GM21825 (cell line): ENCODE measurements around the gene CAMTA1.

Experiments used
- ATAC-seq: cut with Tn5 transposase; IDR thresholded peaks from one replicate; pipeline ENCODE4 v1.9.1; 2021; ENCODE audit warnings: mild to moderate bottlenecking, moderate library complexity; ENCODE audit not compliant: unreplicated experiment

CAMTA1 gene

DNA sequence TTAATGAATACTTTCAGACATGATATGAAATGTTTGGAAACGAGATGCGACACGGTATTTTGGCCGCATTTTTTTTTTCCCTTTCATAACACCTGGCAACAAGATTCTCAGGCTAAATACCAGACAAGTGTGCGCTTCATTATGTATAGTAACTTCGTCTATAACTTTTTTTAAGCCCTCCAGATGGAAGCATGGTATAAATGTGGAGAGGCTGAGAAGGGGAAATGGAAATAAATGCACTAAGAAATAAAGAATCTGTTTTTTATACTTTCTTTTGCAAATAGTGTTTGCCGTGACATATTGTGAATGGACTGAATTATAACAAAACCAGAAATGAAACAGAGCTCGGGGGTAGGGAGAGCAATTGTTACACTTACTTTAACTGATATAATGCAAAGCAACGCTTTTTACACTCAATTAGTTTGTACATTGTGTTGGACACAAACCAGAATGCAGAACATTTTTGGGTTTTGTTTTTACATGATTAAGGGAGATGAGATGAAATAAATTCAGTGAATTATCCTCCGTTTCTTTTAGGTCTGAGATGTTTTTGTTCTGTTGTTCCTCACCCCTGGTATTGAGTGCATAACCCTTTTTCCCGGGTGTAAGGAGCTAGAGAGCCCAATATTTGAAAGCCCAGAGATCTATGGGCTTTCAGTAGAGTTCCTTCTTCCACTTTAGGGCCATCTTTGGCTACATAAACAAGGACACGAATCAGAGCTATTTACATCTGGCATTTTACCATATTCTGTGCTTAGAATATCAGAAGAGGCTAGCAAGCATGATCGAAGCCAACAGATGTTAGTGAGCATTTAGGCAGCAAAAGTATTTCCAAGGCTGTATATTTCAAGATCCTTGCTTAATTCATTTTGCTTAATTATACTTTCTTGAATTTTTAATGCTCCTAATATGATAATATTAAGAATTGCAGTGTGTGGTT, 478.0 kb downstream of the CAMTA1 start:
- ATAC-seq, result no peak

DNA sequence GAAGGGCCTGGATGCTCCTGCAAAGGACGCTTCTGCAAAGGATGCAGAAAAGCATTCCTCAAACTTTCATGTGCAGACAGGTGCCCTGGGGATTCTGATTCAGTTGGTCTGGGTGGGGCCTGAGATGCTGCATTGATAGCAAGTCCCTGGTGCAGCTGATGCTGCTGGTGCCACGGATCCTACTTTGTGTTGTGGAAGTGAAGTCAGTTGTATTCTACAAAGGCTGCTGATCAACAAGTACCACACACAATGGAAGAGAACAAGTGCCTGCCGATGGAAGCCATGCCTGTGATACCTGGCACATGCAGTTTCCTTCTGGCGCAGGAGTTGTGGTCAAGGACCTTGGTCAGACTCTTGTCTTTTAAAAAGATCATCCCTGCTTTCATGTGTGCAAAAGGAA, 478.8 kb downstream of the CAMTA1 start:
- ATAC-seq, result no peak

DNA sequence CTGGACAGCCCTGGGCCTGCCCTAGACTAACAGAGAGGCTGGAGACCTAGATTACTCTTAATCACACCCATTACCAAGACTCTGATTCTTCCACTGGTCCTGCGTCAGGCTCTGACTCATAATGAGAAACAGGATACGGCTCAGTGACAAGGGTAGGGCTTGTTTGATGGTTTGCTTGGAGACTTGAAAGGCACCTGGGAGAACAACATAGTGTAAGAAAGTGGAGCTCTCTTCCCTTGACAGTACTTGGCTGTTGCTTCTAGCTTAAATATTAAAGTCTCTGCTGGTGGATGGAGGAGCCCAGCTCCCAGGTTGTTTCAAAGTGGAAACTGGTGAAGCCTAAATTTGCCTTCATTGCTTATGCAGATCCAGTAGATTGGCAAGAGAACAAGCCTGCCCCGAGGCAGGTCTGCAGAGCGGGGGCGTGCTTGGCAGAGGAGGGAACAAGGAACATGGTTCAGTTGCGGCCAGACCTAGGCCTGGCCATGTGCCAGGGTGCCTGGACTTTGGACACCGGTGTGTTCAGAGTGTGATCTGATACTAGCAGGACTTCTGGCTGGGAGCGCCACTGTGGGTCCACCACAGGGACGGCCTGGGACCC, 480.6 kb downstream of the CAMTA1 start:
- ATAC-seq, result no peak

DNA sequence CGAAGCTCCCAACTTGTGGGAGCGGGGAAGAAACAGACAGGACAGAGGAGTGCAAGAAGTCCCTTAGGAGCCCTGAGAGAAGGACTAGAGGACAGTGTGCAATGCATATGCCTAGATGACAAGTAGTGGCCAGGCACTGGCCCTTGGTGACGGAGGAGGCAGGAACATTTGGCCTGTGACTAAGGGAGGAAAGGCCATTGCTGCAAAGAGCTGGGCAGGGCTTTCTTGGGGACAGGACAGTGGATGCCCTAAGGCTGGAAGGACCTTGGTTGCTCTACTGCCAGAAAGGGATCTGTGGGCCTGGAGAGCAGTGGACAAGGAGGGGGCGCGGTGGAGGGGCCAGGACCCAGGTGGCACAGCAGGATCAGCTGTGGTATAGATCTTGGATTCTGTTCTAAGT, 481.3 kb downstream of the CAMTA1 start:
- ATAC-seq, result no peak

DNA sequence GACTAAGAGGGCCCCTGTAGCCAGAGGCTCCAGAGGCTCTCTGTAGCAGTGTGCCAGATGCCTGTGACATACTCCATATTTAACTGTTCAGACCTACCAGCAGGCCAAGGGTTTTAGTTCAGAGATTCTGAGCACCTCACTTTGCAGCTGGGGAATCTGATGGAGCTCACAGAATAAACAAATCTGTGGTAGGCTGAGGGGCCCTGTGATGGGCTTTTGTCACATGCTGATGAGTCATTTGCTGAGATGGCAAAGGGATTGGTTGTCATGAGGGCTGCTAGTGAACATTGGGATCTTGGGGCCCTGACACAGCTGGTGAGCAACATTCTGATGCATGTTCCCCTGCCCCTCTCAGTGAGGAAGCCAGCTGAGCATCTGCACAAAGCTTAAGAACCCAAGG, 482.2 kb downstream of the CAMTA1 start:
- no peak for ATAC-seq

DNA sequence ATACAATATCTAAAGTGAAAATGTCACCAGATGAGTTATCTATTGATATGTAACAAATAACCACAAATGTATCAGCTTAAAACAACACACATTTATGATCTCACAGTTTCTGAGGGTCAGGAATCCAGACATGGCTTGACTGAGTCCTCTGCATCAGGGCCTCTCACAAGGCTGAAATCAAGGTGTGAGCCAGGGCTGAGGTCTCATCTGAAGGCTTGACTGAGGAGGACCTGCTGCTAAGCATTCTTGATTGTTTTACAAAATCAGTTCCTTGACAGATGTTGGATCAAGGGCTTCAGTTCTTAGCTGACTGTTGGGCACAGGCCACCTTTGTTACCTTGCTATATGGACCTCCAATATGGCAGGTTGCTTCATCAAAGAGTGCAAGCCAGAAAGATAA, 483.7 kb downstream of the CAMTA1 start:
- ATAC-seq, result no peak

DNA sequence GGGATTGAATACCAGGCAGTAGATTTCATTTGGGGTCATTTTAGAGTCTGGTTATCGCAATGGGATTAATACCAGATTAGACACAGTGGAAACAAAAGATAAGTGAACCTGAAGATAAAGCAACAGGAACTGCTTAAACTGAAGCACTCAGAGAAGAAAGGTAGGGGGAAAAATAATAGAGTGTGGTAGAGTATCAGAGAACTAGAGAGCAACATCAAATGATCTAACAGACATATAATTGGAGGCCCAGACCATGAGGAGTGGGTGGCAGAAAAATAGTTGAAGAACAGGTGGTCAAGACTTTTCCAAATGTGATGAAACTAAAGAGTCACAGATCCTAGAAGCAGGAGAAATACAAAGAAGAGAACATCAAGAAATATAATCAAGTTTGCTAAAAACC, 484.3 kb downstream of the CAMTA1 start:
- no peak for ATAC-seq

DNA sequence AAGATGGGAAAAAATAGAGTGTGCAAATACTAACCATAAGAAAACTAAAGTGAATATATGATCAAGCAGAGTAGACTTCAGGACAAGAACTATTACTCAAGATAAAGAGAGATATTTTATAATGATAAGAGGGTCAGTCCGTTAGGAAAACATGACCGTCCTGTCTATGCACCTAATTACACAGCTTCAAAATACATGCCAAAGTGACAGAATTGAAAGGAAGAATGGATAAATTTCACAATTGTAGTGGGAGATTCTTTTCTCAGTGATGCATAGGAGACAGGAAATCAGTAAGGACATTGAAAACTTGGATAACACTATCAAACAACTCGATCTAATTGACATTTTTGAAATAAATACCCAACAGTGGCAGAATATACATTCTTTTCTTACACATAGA, 489.0 kb downstream of the CAMTA1 start:
- no peak for ATAC-seq

DNA sequence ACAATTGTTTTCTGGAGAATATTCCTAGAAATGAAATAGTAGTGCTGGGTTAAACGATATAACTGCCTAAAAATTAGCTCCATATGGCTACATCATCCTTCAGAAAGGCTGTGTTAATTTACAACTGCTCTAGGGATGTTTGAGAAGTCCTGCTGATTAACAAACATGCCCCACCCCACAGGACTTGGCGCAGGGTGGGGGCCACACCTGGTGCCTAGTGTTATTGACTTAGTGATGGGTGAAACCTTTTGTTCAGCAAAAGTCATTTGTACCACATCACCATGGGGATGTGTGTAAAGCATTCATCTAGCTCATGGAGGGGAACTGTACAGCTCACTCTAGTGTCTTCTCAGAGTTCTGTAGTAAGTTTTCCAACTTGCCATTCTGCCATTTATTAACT, 492.8 kb downstream of the CAMTA1 start:
- no peak for ATAC-seq

DNA sequence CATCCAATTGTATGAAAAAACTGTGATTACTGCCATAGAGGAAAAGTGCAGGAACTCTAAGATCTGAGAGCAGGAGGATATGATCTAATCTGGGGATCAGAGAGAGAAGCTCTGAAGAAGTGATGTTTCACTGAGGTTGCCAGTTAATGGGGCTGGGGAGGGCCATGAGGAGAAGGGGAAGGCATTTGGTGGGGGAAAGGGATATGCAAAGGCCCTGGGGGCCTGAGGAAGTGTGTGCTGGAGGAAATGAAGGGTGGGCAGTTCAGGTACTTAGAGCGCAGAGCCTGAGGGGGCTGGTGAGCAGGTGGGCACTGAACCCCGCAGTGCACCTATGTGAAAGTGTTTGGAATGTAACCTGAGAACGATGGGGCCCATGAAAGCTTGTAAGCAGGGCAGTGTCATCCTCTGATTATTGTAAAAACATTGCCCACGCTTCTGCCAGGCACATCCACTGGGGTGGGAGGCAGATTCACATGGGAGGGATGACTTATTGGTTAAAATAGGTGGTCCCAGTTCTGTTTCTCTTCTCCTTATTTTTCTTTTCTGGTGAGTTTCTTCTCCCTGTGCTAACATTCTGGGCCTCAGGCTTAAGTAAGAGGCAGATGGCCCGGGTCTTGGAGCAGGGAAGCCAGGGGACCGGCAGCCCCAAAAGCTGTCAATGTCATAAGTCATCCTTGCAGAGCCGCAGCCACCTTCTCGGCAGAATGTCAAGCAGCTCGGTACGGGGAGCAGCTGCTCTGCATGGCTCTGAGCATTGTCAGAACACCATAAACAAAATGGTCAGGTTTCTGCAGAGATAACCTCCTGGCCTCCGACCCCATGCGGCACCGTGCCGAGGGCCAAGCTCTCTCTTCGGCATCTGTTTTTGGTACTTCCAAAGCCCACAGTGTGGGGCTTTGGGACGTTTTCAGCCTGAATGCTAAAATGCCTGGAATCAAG, 493.8 kb downstream of the CAMTA1 start:
- ATAC-seq, result no peak

DNA sequence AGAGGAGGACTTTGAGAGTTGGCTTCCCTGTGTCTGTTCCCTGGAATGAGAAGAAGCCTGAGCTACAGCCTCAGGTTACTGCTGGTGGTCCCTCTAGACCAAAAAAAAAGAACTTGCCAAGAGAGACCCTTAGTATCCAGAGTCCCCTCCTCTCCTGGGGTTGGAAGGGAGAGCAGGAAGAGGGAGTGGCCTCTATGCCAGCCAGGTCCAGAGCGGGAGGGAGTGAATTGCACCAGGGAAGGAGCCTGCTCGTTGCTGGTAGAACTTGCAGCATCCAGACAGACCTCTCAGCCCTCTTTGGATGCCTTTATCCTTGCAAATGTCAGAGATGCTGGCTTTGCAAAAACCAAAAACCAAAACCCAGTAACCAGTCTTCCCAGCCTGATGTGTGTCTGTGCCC, 494.5 kb downstream of the CAMTA1 start:
- ATAC-seq, result no peak

DNA sequence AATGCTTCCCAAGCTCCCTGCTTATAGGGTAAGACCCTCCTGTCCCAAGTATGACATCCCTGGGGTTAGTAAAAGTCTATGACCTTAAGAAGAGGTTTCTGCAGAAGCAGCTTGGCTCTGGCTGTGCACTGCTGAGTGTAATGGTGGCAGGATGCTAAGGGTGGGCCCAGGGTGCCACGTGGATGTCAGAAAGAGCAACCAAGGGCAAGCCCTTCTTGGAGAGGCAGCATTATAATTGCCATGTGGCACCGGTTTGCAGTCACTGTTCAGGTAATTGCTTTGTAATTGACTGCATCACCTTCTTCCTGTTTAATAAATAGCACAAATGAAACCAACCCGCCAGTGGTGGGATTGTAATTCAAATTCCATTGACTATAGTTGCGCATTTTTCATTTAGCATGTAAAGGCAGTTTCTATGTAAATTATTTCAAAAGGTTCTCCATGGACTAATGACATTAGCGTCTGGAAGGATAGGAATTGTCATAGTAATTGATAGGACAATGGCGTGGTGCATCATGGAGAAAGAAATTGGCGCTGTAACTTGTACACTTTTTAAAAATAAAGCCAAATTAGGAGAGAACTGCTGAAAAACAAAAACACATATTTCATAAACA, 495.2 kb downstream of the CAMTA1 start:
- no peak for ATAC-seq

DNA sequence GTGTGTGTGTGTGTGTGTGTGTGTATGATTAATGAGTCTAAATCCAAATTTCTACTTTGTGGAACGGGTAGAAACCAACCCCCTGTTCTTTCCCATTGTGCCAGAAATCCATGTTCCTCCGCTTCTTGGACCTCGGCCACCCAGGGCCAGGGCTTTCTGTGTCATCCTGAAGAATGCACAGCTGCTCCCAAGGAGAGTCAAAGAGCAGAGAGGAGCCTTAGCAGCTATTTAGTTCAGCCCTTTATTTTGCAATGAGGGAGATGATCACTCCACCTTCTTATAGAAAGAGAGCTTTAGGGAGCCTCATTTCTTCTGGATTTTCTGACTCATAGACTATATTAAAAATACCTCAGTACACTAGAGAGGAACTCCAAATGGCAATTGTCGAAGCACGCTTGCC, 496.6 kb downstream of the CAMTA1 start:
- no peak for ATAC-seq

DNA sequence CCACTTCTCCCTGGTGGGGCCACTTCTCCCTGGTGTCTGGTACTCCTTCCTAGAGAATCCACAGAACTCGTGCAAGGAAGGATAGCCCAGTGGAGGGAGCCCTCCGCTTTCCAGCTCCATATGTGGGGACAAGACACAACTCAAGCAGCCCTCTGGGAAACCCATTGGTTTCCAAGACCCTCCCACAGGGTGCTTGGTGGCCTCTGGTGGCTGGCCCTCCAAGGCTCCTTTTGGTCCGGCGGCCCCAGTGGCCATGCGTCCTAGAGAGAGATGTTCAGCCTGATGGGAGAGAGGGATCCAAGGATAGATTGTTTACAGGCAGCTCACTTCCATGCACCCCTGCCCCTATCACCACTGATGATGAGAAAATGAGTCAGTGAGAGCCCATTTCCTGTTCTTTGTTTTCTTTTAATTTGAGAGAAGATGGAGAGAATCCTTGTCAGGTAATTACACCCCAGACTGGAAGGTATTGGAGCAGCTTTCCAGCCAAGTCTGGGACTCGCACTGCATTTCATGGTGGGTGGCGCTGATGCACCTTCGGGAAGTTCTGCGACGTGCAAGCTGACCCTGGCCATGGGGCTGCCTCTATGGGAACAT, 499.7 kb downstream of the CAMTA1 start:
- ATAC-seq, result no peak

DNA sequence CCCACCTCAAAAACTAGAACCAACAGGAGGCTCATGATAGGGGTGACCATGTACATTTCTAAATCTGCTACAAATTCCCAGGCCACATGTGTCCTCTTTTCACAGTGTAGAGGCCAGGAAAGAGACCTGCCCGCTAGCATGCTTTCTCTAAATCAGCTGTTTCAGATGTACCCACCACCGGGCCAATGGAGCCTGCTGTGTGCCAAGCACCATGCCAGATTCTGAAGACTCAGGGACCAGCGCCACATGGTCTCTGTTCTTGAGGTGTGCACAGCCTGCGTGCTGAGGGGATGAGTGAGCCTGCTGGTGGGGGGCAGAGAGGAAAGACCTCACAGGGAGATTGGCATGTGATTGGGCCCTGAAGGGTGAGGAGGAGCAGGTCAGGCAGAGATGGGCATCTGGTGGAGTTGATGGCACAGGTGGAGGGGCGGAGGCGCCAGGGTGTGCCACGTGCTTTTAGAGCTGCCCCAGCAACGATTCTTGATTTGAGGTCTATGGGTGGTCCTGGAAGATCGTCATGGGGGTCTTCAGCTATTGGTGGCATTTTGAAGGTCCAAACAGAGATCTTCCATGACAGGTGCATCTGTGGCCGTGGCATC, 500.7 kb downstream of the CAMTA1 start:
- ATAC-seq, result no peak

DNA sequence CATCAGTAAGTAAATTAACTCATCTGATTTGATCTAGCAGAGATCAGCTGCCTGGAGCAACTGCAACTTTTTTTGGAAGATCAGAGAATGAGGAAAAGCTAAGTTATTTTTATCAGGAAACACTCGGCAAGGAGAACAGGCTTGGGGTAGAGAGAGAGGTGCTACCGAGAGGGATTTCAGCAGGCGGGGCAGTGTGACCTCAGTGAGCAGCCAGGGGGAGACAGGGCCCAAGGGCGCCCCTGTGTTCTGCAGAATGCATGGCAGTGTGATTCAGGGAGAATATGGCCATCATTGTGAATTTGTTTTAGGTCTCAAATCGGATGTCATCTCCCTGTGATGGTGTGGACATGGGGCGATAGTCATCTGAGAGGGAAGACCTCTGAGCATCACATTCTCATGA, 501.8 kb downstream of the CAMTA1 start:
- no peak for ATAC-seq

DNA sequence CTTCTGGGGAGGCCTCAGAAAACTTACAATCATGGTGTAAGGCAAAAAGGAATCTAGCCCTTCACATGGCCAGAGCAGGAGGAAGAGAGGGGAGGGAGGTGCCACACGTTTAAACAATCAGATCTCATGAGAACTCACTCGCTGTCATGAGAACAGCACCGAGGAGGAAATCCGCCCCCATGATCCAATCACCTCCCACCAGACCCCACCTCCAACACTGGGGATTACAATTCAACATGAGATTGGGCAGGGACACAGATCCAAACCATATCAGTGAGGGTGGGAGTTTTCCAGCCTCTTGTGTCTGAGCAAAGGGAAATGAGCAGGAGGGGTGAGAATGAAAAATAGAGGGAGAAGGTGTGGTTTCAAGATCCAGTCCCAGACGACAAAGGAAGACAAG, 503.7 kb downstream of the CAMTA1 start:
- ATAC-seq, result no peak

DNA sequence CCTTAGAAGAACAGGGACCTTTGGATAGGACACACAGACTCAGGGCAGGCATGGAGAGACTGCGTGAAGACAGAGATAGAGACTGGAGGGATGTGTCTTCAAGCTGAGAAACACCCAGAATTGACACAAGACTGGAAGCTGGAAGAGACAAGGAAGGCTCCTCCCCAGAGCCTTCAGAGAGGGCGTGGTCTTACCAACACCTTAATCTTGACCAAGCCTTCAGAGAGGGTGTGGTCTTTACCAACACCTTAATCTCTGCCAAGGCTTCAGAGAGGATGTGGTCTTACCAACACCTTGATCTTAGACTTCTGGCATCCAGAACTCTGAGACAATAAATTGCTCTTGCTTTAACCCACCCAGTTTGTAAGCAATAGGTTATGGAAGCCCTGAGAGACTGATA, 504.4 kb downstream of the CAMTA1 start:
- ATAC-seq, result no peak

DNA sequence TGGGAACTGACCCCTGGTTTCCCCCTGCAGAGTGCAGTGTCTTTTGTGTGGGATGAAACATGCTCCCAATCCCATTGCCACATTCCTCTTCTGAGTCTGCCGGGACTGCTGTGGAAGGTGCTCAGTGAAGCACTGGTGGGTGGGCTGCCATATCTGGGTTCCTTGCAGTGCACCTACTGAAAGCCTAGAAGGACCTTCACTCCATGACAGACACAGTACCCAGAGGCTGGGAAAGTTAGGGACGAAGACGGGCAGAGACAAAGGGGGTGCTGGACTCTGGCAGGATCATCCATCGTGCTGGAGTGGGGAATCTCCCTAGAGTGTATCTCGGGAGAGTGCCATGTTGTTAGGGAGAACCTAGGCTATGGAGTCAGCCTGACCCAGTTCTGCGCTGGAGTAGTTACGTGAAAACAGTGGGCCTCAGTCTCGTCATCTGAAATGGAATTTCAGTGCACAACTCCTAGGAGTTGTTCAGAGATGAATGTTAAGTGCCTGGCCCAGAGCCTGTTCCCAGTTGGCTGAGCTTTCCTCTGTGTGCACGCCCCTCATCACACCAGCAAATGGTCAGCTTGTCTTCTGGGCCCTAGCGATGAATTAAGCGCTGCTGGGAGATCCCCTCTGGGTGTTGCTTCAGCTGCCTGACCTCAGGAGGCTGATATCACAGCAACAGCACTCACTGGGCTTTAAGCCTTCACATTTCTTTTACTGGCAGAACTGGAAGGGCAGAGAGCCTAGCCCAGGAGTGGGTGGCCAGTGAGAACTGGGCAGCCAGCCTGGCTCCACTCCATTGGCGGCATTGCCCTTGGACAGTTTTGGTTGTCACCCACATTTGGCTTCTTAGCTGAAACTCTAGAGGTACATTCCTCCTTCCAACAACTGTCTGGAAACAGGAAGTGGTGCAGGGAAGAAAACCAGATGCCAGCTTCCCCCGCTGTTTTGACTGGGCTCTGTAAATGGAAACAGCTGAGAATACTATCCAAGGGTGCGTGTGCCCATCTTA, 506.0 kb downstream of the CAMTA1 start:
- no peak for ATAC-seq
